Measurements from ENCODE around the gene SOBP. TPM values are rescaled to one million over a fixed set of nuclear protein-coding genes. Genes with fewer than 3 reads are reported as not detected.

SOBP gene
- total and polyA plus RNA-seq, 9 donors: 8.7 to 31.3 (median 25.8) TPM

DNA sequence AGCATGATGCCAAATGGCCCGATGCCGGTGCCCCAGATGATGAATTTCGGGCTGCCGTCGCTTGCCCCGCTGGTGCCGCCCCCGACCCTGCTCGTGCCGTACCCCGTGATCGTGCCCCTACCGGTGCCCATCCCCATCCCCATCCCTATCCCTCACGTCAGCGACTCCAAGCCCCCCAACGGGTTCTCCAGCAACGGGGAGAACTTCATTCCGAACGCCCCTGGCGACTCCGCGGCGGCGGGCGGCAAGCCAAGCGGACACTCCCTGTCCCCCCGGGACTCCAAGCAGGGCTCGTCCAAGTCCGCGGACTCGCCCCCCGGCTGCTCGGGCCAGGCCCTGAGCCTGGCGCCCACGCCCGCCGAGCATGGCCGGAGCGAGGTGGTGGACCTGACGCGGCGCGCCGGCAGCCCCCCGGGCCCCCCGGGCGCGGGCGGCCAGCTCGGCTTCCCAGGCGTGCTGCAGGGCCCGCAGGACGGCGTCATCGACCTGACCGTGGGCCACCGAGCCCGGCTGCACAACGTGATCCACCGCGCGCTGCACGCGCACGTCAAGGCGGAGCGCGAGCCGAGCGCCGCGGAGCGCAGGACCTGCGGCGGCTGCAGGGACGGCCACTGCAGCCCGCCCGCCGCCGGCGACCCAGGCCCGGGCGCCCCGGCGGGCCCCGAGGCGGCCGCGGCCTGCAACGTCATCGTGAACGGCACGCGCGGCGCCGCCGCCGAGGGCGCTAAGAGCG is 144.6 kb downstream of the SOBP start:
- TF ChIP-seq EP300 (IDR thresholded peaks at IDR 0.05) (no peak), POLR2A (IDR thresholded peaks at IDR 0.05) (no peak)
- TF ChIP-seq, protein P1, sequence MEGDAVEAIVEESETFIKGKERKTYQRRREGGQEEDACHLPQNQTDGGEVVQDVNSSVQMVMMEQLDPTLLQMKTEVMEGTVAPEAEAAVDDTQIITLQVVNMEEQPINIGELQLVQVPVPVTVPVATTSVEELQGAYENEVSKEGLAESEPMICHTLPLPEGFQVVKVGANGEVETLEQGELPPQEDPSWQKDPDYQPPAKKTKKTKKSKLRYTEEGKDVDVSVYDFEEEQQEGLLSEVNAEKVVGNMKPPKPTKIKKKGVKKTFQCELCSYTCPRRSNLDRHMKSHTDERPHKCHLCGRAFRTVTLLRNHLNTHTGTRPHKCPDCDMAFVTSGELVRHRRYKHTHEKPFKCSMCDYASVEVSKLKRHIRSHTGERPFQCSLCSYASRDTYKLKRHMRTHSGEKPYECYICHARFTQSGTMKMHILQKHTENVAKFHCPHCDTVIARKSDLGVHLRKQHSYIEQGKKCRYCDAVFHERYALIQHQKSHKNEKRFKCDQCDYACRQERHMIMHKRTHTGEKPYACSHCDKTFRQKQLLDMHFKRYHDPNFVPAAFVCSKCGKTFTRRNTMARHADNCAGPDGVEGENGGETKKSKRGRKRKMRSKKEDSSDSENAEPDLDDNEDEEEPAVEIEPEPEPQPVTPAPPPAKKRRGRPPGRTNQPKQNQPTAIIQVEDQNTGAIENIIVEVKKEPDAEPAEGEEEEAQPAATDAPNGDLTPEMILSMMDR (IDR thresholded peaks at IDR 0.05): no peak
- intact Hi-C loops (cut with DNase I): no loop called here
- 21 to 44% (median 29%) methylated on average over 17 to 101 of the region's 101 CpGs for WGBS, 3 donors
- Histone ChIP-seq H3K4me1 (ENCODE audit: insufficient read depth) (peaks cover 4% of the 10 kb centered on the region), H3K27ac (no peak overlapping the region), H3K4me3 (no peak overlapping the region), H3K27me3 (no peaks in the 10 kb centered on the region), H3K36me3 (no peaks in the 10 kb centered on the region), H3K9me3 (no peaks in the 10 kb centered on the region)
- DNase-seq: peak in 3 of 5 donors; percentile 29 to 46 (median 40)

DNA sequence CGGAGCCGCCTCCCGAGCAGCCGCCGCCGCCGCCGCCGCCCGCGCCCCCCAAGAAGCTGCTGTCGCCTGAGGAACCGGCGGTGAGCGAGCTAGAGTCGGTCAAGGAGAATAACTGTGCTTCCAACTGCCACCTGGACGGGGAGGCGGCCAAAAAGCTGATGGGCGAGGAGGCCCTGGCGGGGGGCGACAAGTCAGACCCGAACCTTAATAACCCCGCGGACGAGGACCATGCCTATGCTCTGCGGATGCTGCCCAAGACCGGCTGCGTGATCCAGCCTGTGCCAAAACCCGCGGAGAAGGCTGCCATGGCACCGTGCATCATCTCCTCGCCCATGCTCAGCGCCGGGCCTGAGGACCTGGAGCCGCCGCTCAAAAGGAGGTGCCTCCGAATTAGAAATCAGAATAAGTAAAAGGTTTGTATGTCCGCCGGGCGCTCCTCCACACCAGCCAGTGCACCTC is 145.2 kb downstream of the SOBP start:
- Histone ChIP-seq H3K27ac (no peak overlapping the region), H3K9me3 (no peaks in the 10 kb centered on the region), H3K36me3 (no peaks in the 10 kb centered on the region), H3K27me3 (no peaks in the 10 kb centered on the region), H3K4me3 (peak overlapping the region; percentile 6), H3K4me1 (ENCODE audit: insufficient read depth) (peaks cover 3% of the 10 kb centered on the region)
- intact Hi-C loops (cut with DNase I): no loop called here
- 58 to 67% (median 61%) methylated on average over 35 to 40 of the region's 40 CpGs for WGBS, 3 donors
- DNase-seq: no peak
- no peak for TF ChIP-seq POLR2A (IDR thresholded peaks at IDR 0.05)
- TF ChIP-seq, protein P1 (IDR thresholded peaks at IDR 0.05): no peak
- no peak for TF ChIP-seq EP300 (IDR thresholded peaks at IDR 0.05)

DNA sequence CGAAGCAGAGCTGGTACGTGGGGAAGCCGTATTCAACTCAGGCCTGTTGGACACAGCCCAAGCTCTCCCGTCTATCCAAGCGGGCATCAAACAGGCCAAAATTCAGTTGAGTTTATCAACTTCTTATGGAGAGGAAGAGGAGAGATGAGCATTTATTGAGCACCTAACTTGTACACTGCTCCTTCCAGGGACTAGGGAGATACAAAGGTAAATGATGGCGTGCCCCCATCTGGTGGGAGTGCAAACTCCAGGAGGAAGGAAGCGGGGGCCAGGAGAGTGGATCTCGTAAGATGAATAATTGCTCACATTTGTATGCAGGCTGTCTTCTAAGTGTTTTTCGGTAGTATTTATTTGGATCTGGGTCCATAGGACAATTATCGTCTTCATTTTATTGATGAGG is 146.6 kb downstream of the SOBP start:
- no peaks in the 10 kb centered on the region for H3K36me3 ChIP-seq
- H3K27me3 ChIP-seq: no peaks in the 10 kb centered on the region
- TF ChIP-seq POLR2A (IDR thresholded peaks at IDR 0.05) (no peak), EP300 (IDR thresholded peaks at IDR 0.05) (no peak)
- TF ChIP-seq, protein P1 (IDR thresholded peaks at IDR 0.05): no peak
- H3K9me3 ChIP-seq: no peaks in the 10 kb centered on the region
- H3K27ac ChIP-seq: no peak overlapping the region
- H3K4me3 ChIP-seq: no peak overlapping the region
- intact Hi-C loops (cut with DNase I): no loop called here
- peaks cover 3% of the 10 kb centered on the region for H3K4me1 ChIP-seq (ENCODE audit: insufficient read depth)
- DNase-seq: no peak
- 93 to 99% (median 95%) methylated on average over 10 of the region's 10 CpGs for WGBS, 3 donors

DNA sequence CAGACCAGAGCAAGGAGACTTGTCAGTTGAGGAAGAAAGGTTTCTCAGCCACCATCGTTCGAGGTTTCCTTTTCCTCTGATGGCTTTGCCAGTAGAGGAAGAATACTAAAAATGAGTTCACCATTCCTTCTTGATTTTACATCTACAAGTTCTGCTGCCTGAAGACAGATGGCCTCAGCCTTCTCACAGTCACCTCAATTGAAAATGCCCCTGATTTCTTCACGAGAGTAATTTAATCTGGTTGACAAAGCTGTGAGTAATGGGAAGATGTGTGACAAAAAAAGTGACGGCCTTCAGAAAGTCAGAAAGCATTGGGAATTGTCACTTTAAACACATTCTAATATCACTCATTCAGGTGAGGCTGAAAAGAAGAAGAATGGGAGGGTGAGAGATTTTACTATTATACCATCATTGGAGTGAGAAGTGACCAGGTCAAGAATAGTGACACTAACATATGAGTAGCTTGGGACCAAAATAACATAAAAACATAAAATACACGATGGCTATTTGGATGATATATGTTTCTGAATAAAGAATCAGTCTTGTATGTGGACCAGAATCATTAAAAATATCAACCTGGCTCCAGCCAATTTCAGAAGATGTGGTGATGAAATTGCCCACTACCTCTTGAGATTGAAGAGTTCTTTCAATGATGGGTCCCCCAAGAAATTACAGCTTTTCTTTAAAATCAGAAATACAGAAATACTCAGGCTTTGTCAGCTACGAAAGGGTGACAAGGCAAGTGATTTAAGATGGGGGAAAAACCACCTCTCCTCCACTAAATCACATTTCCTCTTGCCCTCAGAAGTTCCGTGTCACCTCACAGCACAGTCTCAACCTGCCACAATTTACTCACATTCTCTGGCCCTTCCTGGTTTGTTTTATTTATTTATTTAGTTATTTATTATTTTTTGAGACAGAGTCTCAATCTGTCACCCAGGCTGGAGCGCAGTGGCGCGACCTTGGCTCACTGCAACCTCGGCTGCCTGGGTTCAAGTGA is 147.7 kb downstream of the SOBP start:
- no peak overlapping the region for H3K27ac ChIP-seq

More for the DNA sequence above, 147.7 kb downstream of the SOBP start:
- no peaks in the 10 kb centered on the region for H3K27me3 ChIP-seq
- H3K4me1 ChIP-seq (ENCODE audit: insufficient read depth): peaks cover 5% of the 10 kb centered on the region
- no peak overlapping the region for H3K4me3 ChIP-seq
- 92 to 93% (median 92%) methylated on average over 11 of the region's 11 CpGs for WGBS, 3 donors
- no peak for TF ChIP-seq POLR2A (IDR thresholded peaks at IDR 0.05)
- TF ChIP-seq EP300 (IDR thresholded peaks at IDR 0.05): no peak
- TF ChIP-seq, protein P1 (IDR thresholded peaks at IDR 0.05): no peak
- intact Hi-C loops (cut with DNase I): no loop called here
- no peaks in the 10 kb centered on the region for H3K9me3 ChIP-seq
- no peak for DNase-seq
- H3K36me3 ChIP-seq: no peaks in the 10 kb centered on the region
